WTC11 (cell line): ENCODE measurements around the gene MNDA. TPM values are rescaled to one million over a fixed set of nuclear protein-coding genes. Genes with fewer than 3 reads are reported as not detected.

Experiments
- ATAC-seq: fragments of 200-7000 bp; cut with Tn5 transposase; 2 replicates; pipeline ENCODE4 v1.10.0; 2021; ENCODE audit warnings: mild to moderate bottlenecking, moderate library complexity
- CTCF ChIA-PET: fragments of 300-600 bp; sonication (Branson Sonifier 250); formaldehyde crosslinking; loops from one replicate; lab custom pipeline; 2021; ENCODE audit warnings: antibody characterized with exemption; lab: Charles Lee
- POLR2A ChIA-PET: fragments of 350-600 bp; sonication (Branson Sonifier 250); formaldehyde crosslinking; loops from one replicate; lab custom pipeline; 2021; ENCODE audit warnings: antibody characterized with exemption; lab: Charles Lee
- DNase-seq: peaks from one replicate; pipeline ENCODE4 v3.0.0; 2021; ENCODE audit warnings: low spot score
- H3K27ac Mint-ChIP-seq: 2 replicates; pipeline ENCODE4 v1.8.0; 2021; ENCODE audit warnings: mixed read lengths
- H3K27me3 Mint-ChIP-seq: 2 replicates; pipeline ENCODE4 v1.8.0; 2021; ENCODE audit warnings: low read depth, mild to moderate bottlenecking, moderate library complexity, mixed read lengths
- H3K36me3 Mint-ChIP-seq: 2 replicates; pipeline ENCODE4 v1.8.0; 2021; ENCODE audit warnings: mixed read lengths
- H3K4me1 Mint-ChIP-seq: 2 replicates; pipeline ENCODE4 v1.8.0; 2022; ENCODE audit warnings: mixed read lengths
- H3K4me3 Mint-ChIP-seq: 2 replicates; pipeline ENCODE4 v1.8.0; 2021; ENCODE audit warnings: mild to moderate bottlenecking, moderate library complexity, mixed read lengths
- H3K9me3 Mint-ChIP-seq: 2 replicates; pipeline ENCODE4 v1.8.0; 2021; ENCODE audit warnings: mixed read lengths
- AFF4 ChIP-seq: sonication (generic); formaldehyde crosslinking; IDR thresholded peaks from 2 replicates; pipeline ENCODE4 v1.8.1; 2023; ENCODE audit warnings: mild to moderate bottlenecking, missing genetic modification reagents, borderline replicate concordance
- CDX4 ChIP-seq: fragments of 250-450 bp; sonication (Bioruptor Pico); IDR thresholded peaks from 2 replicates; pipeline ENCODE4 v1.9.0; 2021; ENCODE audit warnings: moderate library complexity, mild to moderate bottlenecking, inconsistent platforms, borderline replicate concordance
- E2F1 ChIP-seq: sonication (generic); formaldehyde crosslinking; IDR thresholded peaks from 2 replicates; pipeline ENCODE4 v1.8.0; 2022; ENCODE audit warnings: mild to moderate bottlenecking, missing genetic modification reagents
- ELF4 ChIP-seq: sonication (generic); formaldehyde crosslinking; IDR thresholded peaks from 2 replicates; pipeline ENCODE4 v1.8.1; 2022; ENCODE audit warnings: low read depth, mild to moderate bottlenecking, moderate library complexity, missing genetic modification reagents
- ETV6 ChIP-seq: sonication (generic); formaldehyde crosslinking; IDR thresholded peaks from 2 replicates; pipeline ENCODE4 v1.8.1; 2022; ENCODE audit warnings: mild to moderate bottlenecking, missing genetic modification reagents
- JAZF1 ChIP-seq: fragments of 250-450 bp; sonication (Bioruptor Pico); IDR thresholded peaks from 2 replicates; pipeline ENCODE4 v1.9.0; 2021; ENCODE audit warnings: moderate library complexity, mild to moderate bottlenecking, inconsistent platforms
- MYBL2 ChIP-seq: sonication (generic); formaldehyde crosslinking; IDR thresholded peaks from 2 replicates; pipeline ENCODE4 v1.8.1; 2023; ENCODE audit warnings: mild to moderate bottlenecking, moderate library complexity, missing genetic modification reagents
- NFE2L1 ChIP-seq: sonication (generic); formaldehyde crosslinking; IDR thresholded peaks from 2 replicates; pipeline ENCODE4 v1.8.1; 2023; ENCODE audit warnings: missing genetic modification reagents
- PREB ChIP-seq: sonication (generic); formaldehyde crosslinking; IDR thresholded peaks from 2 replicates; pipeline ENCODE4 v1.8.1; 2022; ENCODE audit warnings: mild to moderate bottlenecking, missing genetic modification reagents, moderate library complexity, borderline replicate concordance
- RELA ChIP-seq: sonication (generic); formaldehyde crosslinking; IDR thresholded peaks from 2 replicates; pipeline ENCODE4 v1.8.1; 2022; ENCODE audit warnings: missing genetic modification reagents, mild to moderate bottlenecking, borderline replicate concordance
- SP1 ChIP-seq: sonication (generic); formaldehyde crosslinking; conservative IDR thresholded peaks from 2 replicates; pipeline ENCODE4 v1.8.1; 2022; ENCODE audit warnings: missing genetic modification reagents
- ZNF671 ChIP-seq: fragments of 250-450 bp; sonication (Bioruptor Pico); IDR thresholded peaks from 2 replicates; pipeline ENCODE4 v1.8.0; 2021; ENCODE audit warnings: mild to moderate bottlenecking
- total RNA-seq: library from RNA; stranded (reverse); gene quantifications from 3 replicates; pipeline ENCODE4 v1.2.3, GENCODE V29; 2021
- TF ChIP-seq, protein P1 (sequence below): sonication (generic); formaldehyde crosslinking; IDR thresholded peaks from 2 replicates; pipeline ENCODE4 v1.8.1; 2022; ENCODE audit warnings: missing genetic modification reagents, borderline replicate concordance
- TF ChIP-seq, protein P2 (sequence below): fragments of 250-450 bp; sonication (Bioruptor Pico); conservative IDR thresholded peaks from 2 replicates; pipeline ENCODE4 v1.9.0; 2021; ENCODE audit warnings: mild to moderate bottlenecking
- TF ChIP-seq, protein P3 (sequence below): sonication (generic); formaldehyde crosslinking; IDR thresholded peaks from 2 replicates; pipeline ENCODE4 v1.8.1; 2022; ENCODE audit warnings: low read depth, missing genetic modification reagents, borderline replicate concordance
- TF ChIP-seq, protein P4 (sequence below): fragments of 250-450 bp; sonication (Bioruptor Pico); IDR thresholded peaks from 2 replicates; pipeline ENCODE4 v1.9.0; 2021; ENCODE audit warnings: mild to moderate bottlenecking

Gene MNDA
- total RNA-seq, 1 experiment from 2014 or later: 0.09 TPM

DNA sequence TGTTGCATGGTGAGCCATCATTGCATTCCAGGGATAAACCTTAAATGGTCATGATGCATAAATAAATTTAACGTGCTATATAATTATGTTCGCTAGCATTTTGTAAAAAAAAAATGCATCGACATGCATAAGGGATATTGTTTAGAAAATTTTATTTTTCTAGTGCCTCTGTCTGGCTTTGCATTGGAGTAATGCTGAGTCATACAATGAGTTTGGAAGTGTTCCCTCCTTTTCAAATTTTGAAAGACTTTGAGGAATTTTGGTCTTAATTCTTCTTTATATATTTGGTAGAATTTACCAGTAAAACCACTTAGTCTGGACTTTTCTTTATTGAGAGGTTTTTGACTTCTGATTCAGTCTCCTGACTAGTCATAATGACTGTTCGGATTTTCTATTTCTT is 4.9 kb downstream of the MNDA start:
- H3K4me1 Mint-ChIP-seq: no peaks in the 10 kb centered on the region
- H3K27me3 Mint-ChIP-seq: no peaks in the 10 kb centered on the region
- H3K4me3 Mint-ChIP-seq: no peak overlapping the region
- no peak overlapping the region for H3K27ac Mint-ChIP-seq
- POLR2A ChIA-PET: no interaction called here
- no peak for ATAC-seq
- CTCF ChIA-PET: no interaction called here
- no peaks in the 10 kb centered on the region for H3K36me3 Mint-ChIP-seq
- DNase-seq: no peak
- no peak for TF ChIP-seq ZNF671 (CRISPR knock-in tag)
- TF ChIP-seq RELA (CRISPR knock-in tag): no peak
- TF ChIP-seq PREB (CRISPR knock-in tag): no peak
- TF ChIP-seq, protein P1, sequence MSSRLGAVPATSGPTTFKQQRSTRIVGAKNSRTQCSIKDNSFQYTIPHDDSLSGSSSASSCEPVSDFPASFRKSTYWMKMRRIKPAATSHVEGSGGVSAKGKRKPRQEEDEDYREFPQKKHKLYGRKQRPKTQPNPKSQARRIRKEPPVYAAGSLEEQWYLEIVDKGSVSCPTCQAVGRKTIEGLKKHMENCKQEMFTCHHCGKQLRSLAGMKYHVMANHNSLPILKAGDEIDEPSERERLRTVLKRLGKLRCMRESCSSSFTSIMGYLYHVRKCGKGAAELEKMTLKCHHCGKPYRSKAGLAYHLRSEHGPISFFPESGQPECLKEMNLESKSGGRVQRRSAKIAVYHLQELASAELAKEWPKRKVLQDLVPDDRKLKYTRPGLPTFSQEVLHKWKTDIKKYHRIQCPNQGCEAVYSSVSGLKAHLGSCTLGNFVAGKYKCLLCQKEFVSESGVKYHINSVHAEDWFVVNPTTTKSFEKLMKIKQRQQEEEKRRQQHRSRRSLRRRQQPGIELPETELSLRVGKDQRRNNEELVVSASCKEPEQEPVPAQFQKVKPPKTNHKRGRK (CRISPR knock-in tag): no peak
- TF ChIP-seq AFF4: no peak
- no peak for TF ChIP-seq ELF4 (CRISPR knock-in tag)
- TF ChIP-seq ETV6 (CRISPR knock-in tag): no peak
- TF ChIP-seq, protein P2, sequence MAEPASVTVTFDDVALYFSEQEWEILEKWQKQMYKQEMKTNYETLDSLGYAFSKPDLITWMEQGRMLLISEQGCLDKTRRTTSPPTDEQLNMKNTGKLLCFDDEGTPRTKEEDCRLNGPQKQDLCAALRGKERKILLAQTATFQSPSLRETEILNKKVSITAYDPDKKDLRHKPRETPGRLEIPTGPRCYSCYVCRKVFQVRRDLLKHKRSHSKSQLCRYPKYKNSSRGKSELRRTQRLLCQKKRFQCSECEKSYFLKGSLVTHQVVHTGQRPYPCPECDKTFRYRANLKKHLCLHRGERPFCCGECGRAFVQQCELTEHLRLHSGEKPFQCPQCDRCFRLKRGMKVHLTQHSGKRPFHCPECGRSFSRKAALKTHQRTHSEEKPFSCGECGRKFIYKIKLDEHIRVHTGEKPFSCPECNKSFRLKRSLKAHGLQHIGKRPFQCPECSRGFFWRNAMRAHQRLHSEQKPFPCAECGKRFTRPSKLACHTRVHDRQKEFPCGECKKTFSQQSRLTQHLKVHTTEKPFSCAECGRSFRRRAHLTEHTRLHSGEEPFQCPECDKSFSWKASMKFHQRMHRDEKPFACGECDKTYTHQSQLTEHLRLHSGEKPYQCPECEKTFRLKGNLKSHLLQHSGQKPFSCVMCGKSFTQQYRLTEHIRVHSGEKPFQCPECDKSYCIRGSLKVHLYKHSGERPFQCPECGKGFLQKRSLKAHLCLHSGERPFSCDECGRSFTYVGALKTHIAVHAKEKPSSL (CRISPR knock-in tag): no peak
- TF ChIP-seq, protein P3, sequence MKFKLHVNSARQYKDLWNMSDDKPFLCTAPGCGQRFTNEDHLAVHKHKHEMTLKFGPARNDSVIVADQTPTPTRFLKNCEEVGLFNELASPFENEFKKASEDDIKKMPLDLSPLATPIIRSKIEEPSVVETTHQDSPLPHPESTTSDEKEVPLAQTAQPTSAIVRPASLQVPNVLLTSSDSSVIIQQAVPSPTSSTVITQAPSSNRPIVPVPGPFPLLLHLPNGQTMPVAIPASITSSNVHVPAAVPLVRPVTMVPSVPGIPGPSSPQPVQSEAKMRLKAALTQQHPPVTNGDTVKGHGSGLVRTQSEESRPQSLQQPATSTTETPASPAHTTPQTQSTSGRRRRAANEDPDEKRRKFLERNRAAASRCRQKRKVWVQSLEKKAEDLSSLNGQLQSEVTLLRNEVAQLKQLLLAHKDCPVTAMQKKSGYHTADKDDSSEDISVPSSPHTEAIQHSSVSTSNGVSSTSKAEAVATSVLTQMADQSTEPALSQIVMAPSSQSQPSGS (CRISPR knock-in tag): no peak
- no peak for TF ChIP-seq NFE2L1 (CRISPR knock-in tag)
- no peak for TF ChIP-seq CDX4 (CRISPR knock-in tag)
- no peak for TF ChIP-seq MYBL2
- no peak for TF ChIP-seq SP1 (CRISPR knock-in tag)
- TF ChIP-seq E2F1: no peak
- TF ChIP-seq JAZF1 (CRISPR knock-in tag): no peak
- TF ChIP-seq, protein P4, sequence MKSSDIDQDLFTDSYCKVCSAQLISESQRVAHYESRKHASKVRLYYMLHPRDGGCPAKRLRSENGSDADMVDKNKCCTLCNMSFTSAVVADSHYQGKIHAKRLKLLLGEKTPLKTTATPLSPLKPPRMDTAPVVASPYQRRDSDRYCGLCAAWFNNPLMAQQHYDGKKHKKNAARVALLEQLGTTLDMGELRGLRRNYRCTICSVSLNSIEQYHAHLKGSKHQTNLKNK: no peak
- no peaks in the 10 kb centered on the region for H3K9me3 Mint-ChIP-seq
